GM23248 (cell line): ENCODE data around the gene DSEL. TPM values are rescaled to one million over a fixed set of nuclear protein-coding genes. Genes with fewer than 3 reads are reported as not detected.

Experiments
- DNase-seq: peaks from one replicate; pipeline ENCODE4 v3.0.0-alpha.2; 2015
- H2AFZ ChIP-seq: fragments of 200-600 bp; sonication (generic); 2 replicates; pipeline ENCODE4 v1.6.1; 2016; ENCODE audit warnings: antibody characterized with exemption
- H3F3A ChIP-seq: fragments of 200-600 bp; sonication (generic); 2 replicates; pipeline ENCODE4 v1.6.1; 2016; ENCODE audit warnings: mild to moderate bottlenecking, antibody characterized with exemption, mixed run types; ENCODE audit not compliant: insufficient read depth
- H3K27ac ChIP-seq: fragments of 200-600 bp; sonication (generic); 2 replicates; pipeline ENCODE4 v1.5.1; 2016; ENCODE audit warnings: mild to moderate bottlenecking
- H3K27me3 ChIP-seq: fragments of 200-600 bp; sonication (generic); replicated peaks from 2 replicates; pipeline ENCODE4 v1.6.1; 2016; ENCODE audit warnings: mild to moderate bottlenecking; ENCODE audit not compliant: insufficient read depth
- H3K36me3 ChIP-seq: fragments of 200-600 bp; sonication (generic); 2 replicates; pipeline ENCODE4 v1.6.1; 2016; ENCODE audit warnings: low read depth, mild to moderate bottlenecking
- H3K4me1 ChIP-seq: fragments of 200-600 bp; sonication (generic); 2 replicates; pipeline ENCODE4 v1.6.1; 2016; ENCODE audit warnings: mild to moderate bottlenecking; ENCODE audit not compliant: insufficient read depth
- H3K4me2 ChIP-seq: fragments of 200-600 bp; sonication (generic); one replicate; pipeline ENCODE4 v1.6.1; 2016; ENCODE audit warnings: mild to moderate bottlenecking; ENCODE audit not compliant: unreplicated experiment
- H3K4me3 ChIP-seq: fragments of 200-600 bp; sonication (generic); 2 replicates; pipeline ENCODE4 v1.5.1; 2016; ENCODE audit warnings: mild to moderate bottlenecking
- H3K79me2 ChIP-seq: fragments of 200-600 bp; sonication (generic); 2 replicates; pipeline ENCODE4 v1.6.1; 2016; ENCODE audit warnings: mild to moderate bottlenecking; ENCODE audit not compliant: insufficient read depth
- H3K9ac ChIP-seq: fragments of 200-600 bp; sonication (generic); 2 replicates; pipeline ENCODE4 v1.6.1; 2016; ENCODE audit warnings: mild to moderate bottlenecking
- H3K9me2 ChIP-seq: fragments of 200-600 bp; sonication (generic); 2 replicates; pipeline ENCODE4 v1.6.1; 2016; ENCODE audit warnings: mixed run types, mild to moderate bottlenecking, moderate library complexity; ENCODE audit not compliant: insufficient read depth
- H3K9me3 ChIP-seq: fragments of 200-600 bp; sonication (generic); one replicate; pipeline ENCODE4 v1.6.1; 2017; ENCODE audit warnings: low read depth
- H4K20me1 ChIP-seq: fragments of 200-600 bp; sonication (generic); 2 replicates; pipeline ENCODE4 v1.6.0; 2016; ENCODE audit not compliant: insufficient read depth
- EZH2 ChIP-seq: fragments of 200-600 bp; sonication (generic); IDR thresholded peaks from 2 replicates; pipeline ENCODE4 v1.6.1; 2018; ENCODE audit warnings: antibody characterized with exemption, mild to moderate bottlenecking; ENCODE audit not compliant: insufficient read depth, poor library complexity, severe bottlenecking
- EZH2phosphoT487 ChIP-seq: fragments of 200-600 bp; sonication (generic); IDR thresholded peaks from 2 replicates; pipeline ENCODE4 v1.6.1; 2018; ENCODE audit warnings: antibody characterized with exemption, moderate library complexity, mild to moderate bottlenecking, low read depth; ENCODE audit not compliant: insufficient read depth
- WGBS, 2 experiments: methylation state at CpG; one replicate each; pipeline ENCODE4 v1.1.6; 2015 to 2017; ENCODE audit warnings: low lambda C conversion rate in 2 of 2, low coverage in 1 of 2; ENCODE audit errors: missing lambda C conversion rate in 2 of 2; 5-methylcytosine and 5-hydroxymethylcytosine counted together
- in situ Hi-C: fragments of 300-500 bp; cut with MboI; formaldehyde crosslinking; loops from 2 replicates; pipeline ENCODE4 v1.15.0; 2020
- polyA plus RNA-seq: library from polyadenylated mRNA; unstranded; fragments of >200 nt; fragmentation: Nextera tagmentation; extraction: Ambion mirVana; gene quantifications from 2 replicates; pipeline ENCODE4 v1.2.1, GENCODE V29; 2016
- total RNA-seq: library from RNA; depleted of rRNA; stranded (reverse); fragments of >200 nt; shearing (Covaris generic); gene quantifications from 2 replicates; pipeline ENCODE4 v1.2.3, GENCODE V29; 2014

DSEL gene
- total and polyA plus RNA-seq, 2 experiments from 2014 or later = 36.8 to 132 TPM

GRCh38 chr18:67520351-67520921 lies 3.9 kb upstream of the DSEL start:
- in situ Hi-C loops = no loop called here
- H3K79me2 ChIP-seq = peaks cover 13% of the 10 kb centered on the region
- H3K9me3 ChIP-seq = no peaks in the 10 kb centered on the region
- H3K9me2 ChIP-seq = no peaks in the 10 kb centered on the region
- peaks cover 35% of the 10 kb centered on the region; the same call in 1 of the 2 replicates for H3F3A ChIP-seq
- H4K20me1 ChIP-seq = no peaks in the 10 kb centered on the region
- peak overlapping the region; percentile 60 for H3K27ac ChIP-seq
- no peak overlapping the region for H2AFZ ChIP-seq
- peak; percentile 83 for DNase-seq
- H3K4me3 ChIP-seq = no peak overlapping the region
- 19 to 25% methylated on average over 2 of the region's 2 CpGs for WGBS, 2 experiments
- peaks cover 37% of the 10 kb centered on the region for H3K4me1 ChIP-seq
- H3K27me3 ChIP-seq = no peaks in the 10 kb centered on the region
- no peaks in the 10 kb centered on the region; the same call in 1 of the 2 replicates for H3K36me3 ChIP-seq
- H3K9ac ChIP-seq = no peak overlapping the region; the same call in 1 of the 2 replicates
- peak overlapping the region; percentile 63 for H3K4me2 ChIP-seq
- no peak for TF ChIP-seq EZH2phosphoT487
- no peak for TF ChIP-seq EZH2

- Histone ChIP-seq H3K9me3 (no peaks in the 10 kb centered on the region), H3K27me3 (no peaks in the 10 kb centered on the region), H3K4me3 (no peak overlapping the region), H3K36me3 (peaks cover 7% of the 10 kb centered on the region), H3K9ac (peak overlapping the region; percentile 26; the same call in 1 of the 2 replicates), H4K20me1 (peaks cover under 1% of the 10 kb centered on the region; the same call in 1 of the 2 replicates), H3F3A (peaks cover 35% of the 10 kb centered on the region; the same call in 1 of the 2 replicates), H3K4me1 (peaks cover 32% of the 10 kb centered on the region), H2AFZ (no peak overlapping the region; the same call in 1 of the 2 replicates), H3K9me2 (no peaks in the 10 kb centered on the region), H3K79me2 (peaks cover 22% of the 10 kb centered on the region), H3K27ac (peak overlapping the region; percentile 60), H3K4me2 (peak overlapping the region; percentile 63)
- peak; percentile 90 for DNase-seq
- in situ Hi-C loops = loop anchor here (10.0 kb wide), 2 partner anchors 295 to 1115 kb away; no protein-coding TSS in a partner anchor
- no peak for TF ChIP-seq EZH2phosphoT487
- no peak for TF ChIP-seq EZH2
- 33 to 34% methylated on average over 2 of the region's 2 CpGs for WGBS, 2 experiments
These were observed 3.1 kb upstream of the DSEL start for GRCh38 chr18:67519592-67519991.

DNA sequence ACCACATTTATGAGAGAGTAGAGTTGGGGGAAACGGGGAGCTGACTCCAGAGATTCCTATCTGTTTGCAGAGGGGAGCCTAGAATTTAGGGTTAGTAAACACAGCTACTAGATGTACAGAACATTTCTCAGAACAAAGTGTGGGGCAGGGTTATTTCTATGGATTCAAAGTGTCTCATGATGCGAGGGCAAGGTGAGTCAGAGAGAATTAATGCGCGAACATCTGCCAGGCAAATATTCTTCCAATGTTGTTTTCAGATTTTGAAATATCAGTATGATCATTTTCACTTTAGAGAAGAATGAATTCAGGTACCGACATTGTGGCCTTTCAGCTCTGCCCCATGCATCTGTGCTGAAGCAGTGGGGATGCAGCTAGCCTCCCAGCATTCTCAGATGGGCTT lies 2.0 kb upstream of the DSEL start:
- in situ Hi-C loops = loop anchor here (10.0 kb wide), 2 partner anchors 294 to 1116 kb away; no protein-coding TSS in a partner anchor
- H3F3A ChIP-seq = peaks cover 41% of the 10 kb centered on the region; the same call in 1 of the 2 replicates
- H3K27me3 ChIP-seq = no peaks in the 10 kb centered on the region
- peaks cover 32% of the 10 kb centered on the region for H3K79me2 ChIP-seq
- no peak overlapping the region for H3K4me2 ChIP-seq
- no peak for DNase-seq
- no peak overlapping the region for H3K27ac ChIP-seq
- WGBS, 2 experiments = 95 to 96% methylated on average over 5 of the region's 5 CpGs
- no peak overlapping the region for H3K4me3 ChIP-seq
- peaks cover 38% of the 10 kb centered on the region for H3K4me1 ChIP-seq
- H3K36me3 ChIP-seq = peaks cover 17% of the 10 kb centered on the region
- no peaks in the 10 kb centered on the region for H3K9me2 ChIP-seq
- H4K20me1 ChIP-seq = peaks cover 8% of the 10 kb centered on the region; the same call in 1 of the 2 replicates
- H2AFZ ChIP-seq = no peak overlapping the region
- no peak for TF ChIP-seq EZH2phosphoT487
- TF ChIP-seq EZH2 = no peak
- no peak overlapping the region for H3K9ac ChIP-seq
- H3K9me3 ChIP-seq = no peaks in the 10 kb centered on the region

DNA sequence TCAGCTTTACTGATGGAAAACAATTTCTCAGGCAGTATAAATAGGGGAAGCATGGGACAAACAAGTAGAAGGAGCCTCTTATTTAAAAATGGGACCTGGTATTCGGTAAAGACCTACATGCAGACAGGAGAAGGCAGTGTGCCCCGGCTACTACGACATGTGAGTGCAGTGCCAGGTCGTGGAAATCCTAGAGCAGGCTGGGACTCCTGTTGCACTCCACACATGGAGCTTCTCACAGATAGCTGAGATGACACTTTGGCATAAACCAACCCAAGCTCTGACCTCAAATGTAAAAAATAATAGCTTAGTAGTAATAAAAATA lies 885 bp upstream of the DSEL start:
- Histone ChIP-seq H3K4me2 (peak overlapping the region; percentile 72), H3K9me2 (no peaks in the 10 kb centered on the region), H3K27ac (peak overlapping the region; percentile 66), H4K20me1 (peaks cover 8% of the 10 kb centered on the region; the same call in 1 of the 2 replicates), H3K9ac (peak overlapping the region; percentile 72), H2AFZ (peak overlapping the region; percentile 79), H3K9me3 (no peaks in the 10 kb centered on the region), H3K36me3 (peaks cover 28% of the 10 kb centered on the region), H3K79me2 (peaks cover 44% of the 10 kb centered on the region), H3K4me3 (peak overlapping the region; percentile 74), H3K4me1 (peaks cover 49% of the 10 kb centered on the region), H3F3A (peaks cover 46% of the 10 kb centered on the region; the same call in 1 of the 2 replicates), H3K27me3 (no peaks in the 10 kb centered on the region)
- TF ChIP-seq EZH2phosphoT487 = no peak
- no peak for TF ChIP-seq EZH2
- 1 to 6% methylated on average over 4 of the region's 4 CpGs for WGBS, 2 experiments
- in situ Hi-C loops = loop anchor here (10.0 kb wide), 2 partner anchors 293 to 1117 kb away; no protein-coding TSS in a partner anchor
- DNase-seq = peak; percentile 45
